NK-92 (cell line): Measurements from ENCODE around the gene C16orf74.

Source experiments
- DNase-seq: peaks from one replicate; lab custom pipeline; 2025; ENCODE audit not compliant: unreplicated experiment; lab: John Stamatoyannopoulos, UW

Gene C16orf74

GRCh38 chr16:85698459-85698891 is 52.4 kb downstream of the C16orf74 start:
- DNase-seq = no peak

GRCh38 chr16:85697431-85697830 is 53.5 kb downstream of the C16orf74 start:
- no peak for DNase-seq

- no peak for DNase-seq
These were observed 54.1 kb downstream of the C16orf74 start for GRCh38 chr16:85696781-85697180.

- DNase-seq = no peak
These were observed 55.4 kb downstream of the C16orf74 start for GRCh38 chr16:85695196-85696128.

- no peak for DNase-seq
These were observed 60.3 kb downstream of the C16orf74 start for GRCh38 chr16:85690469-85691064.

GRCh38 chr16:85689950-85690320 is 61.0 kb downstream of the C16orf74 start:
- DNase-seq = no peak

GRCh38 chr16:85689285-85689949 is 61.5 kb downstream of the C16orf74 start:
- no peak for DNase-seq

- peak; percentile 55 for DNase-seq
These were observed 62.2 kb downstream of the C16orf74 start, which contains the start of gene GINS2 for GRCh38 chr16:85688586-85689284. TSS of gene GINS2 (minus strand) at chr16:85688954. CDS start at chr16:85688898, 56 bp downstream.

GRCh38 chr16:85687651-85688471 is 63.0 kb downstream of the C16orf74 start:
- no peak for DNase-seq

GRCh38 chr16:85686912-85687591 is 63.8 kb downstream of the C16orf74 start:
- no peak for DNase-seq

- DNase-seq = no peak
These were observed 65.6 kb downstream of the C16orf74 start for GRCh38 chr16:85685251-85685650.

GRCh38 chr16:85683363-85683762 is 67.5 kb downstream of the C16orf74 start:
- no peak for DNase-seq

GRCh38 chr16:85682516-85682915 is 68.4 kb downstream of the C16orf74 start:
- no peak for DNase-seq

- DNase-seq = no peak
These were observed 69.6 kb downstream of the C16orf74 start for GRCh38 chr16:85681255-85681654.

GRCh38 chr16:85680352-85680944 is 70.4 kb downstream of the C16orf74 start:
- DNase-seq = no peak

GRCh38 chr16:85679870-85680269 is 71.0 kb downstream of the C16orf74 start:
- no peak for DNase-seq

GRCh38 chr16:85678821-85679220 is 72.1 kb downstream of the C16orf74 start:
- no peak for DNase-seq

GRCh38 chr16:85678016-85678415 is 72.9 kb downstream of the C16orf74 start:
- DNase-seq = no peak

GRCh38 chr16:85677383-85677967 is 73.4 kb downstream of the C16orf74 start:
- no peak for DNase-seq
